ENCODE data around the gene NCMAP.

Gene NCMAP

DNA sequence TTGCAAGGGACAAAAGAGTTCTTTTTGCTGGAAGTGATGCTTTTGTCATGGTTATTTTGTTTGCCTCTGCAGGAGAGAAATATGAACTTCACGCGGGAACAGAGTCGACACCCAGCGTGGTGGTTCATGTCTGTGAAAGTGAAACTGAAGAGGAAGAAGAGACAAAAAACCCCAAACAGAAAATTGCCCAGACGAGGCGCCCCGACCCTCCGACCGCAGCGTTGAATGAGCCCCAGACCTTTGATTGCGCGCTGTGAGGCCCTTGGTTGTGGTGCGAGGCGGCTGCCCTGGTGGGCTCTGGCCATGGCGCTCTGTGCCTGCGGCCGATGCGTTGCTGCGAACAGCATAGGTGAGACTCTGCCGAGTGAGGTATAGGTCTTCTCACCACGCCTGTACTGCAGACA is 20.9 kb upstream of the NCMAP start:
- Histone ChIP-seq H3K9ac (ENCODE audit: low read length) (peak overlapping the region; percentile 67), H3K79me2 (ENCODE audit: insufficient read depth, low read length) (no peaks in the 10 kb centered on the region), H4K20me1 (ENCODE audit: insufficient read depth, low read length) (no peaks in the 10 kb centered on the region), H3K27me3 (ENCODE audit: insufficient read depth, low read length) (no peaks in the 10 kb centered on the region), H3F3A (ENCODE audit: insufficient read depth, low read length) (0 out of 2 replicates have a peak, but pooled peaks cover 5% of the 10 kb centered on the region), H3K27ac (ENCODE audit: low read depth, low read length, poor library complexity, severe bottlenecking) (peak overlapping the region; percentile 88), H2AFZ (ENCODE audit: low read length) (peak overlapping the region; percentile 97), H3K4me2 (ENCODE audit: low read length) (peak overlapping the region; percentile 85), H3K9me2 (ENCODE audit: low read depth, low read length) (no peaks in the 10 kb centered on the region), H3K4me1 (ENCODE audit: insufficient read depth, low read length, severe bottlenecking) (peaks cover 40% of the 10 kb centered on the region), H3K4me3 (ENCODE audit: low read depth, low read length, poor library complexity, severe bottlenecking) (peak overlapping the region; percentile 59), H3K9me3 (ENCODE audit: low read length) (no peaks in the 10 kb centered on the region), H3K36me3 (ENCODE audit: insufficient read depth, low read length) (no peaks in the 10 kb centered on the region)
- no peak for TF ChIP-seq EZH2 (IDR thresholded peaks at IDR 0.05; ENCODE audit: borderline replicate concordance, low read length)
- TF ChIP-seq, protein P1, sequence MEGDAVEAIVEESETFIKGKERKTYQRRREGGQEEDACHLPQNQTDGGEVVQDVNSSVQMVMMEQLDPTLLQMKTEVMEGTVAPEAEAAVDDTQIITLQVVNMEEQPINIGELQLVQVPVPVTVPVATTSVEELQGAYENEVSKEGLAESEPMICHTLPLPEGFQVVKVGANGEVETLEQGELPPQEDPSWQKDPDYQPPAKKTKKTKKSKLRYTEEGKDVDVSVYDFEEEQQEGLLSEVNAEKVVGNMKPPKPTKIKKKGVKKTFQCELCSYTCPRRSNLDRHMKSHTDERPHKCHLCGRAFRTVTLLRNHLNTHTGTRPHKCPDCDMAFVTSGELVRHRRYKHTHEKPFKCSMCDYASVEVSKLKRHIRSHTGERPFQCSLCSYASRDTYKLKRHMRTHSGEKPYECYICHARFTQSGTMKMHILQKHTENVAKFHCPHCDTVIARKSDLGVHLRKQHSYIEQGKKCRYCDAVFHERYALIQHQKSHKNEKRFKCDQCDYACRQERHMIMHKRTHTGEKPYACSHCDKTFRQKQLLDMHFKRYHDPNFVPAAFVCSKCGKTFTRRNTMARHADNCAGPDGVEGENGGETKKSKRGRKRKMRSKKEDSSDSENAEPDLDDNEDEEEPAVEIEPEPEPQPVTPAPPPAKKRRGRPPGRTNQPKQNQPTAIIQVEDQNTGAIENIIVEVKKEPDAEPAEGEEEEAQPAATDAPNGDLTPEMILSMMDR (IDR thresholded peaks at IDR 0.05; ENCODE audit: low read length): no peak

DNA sequence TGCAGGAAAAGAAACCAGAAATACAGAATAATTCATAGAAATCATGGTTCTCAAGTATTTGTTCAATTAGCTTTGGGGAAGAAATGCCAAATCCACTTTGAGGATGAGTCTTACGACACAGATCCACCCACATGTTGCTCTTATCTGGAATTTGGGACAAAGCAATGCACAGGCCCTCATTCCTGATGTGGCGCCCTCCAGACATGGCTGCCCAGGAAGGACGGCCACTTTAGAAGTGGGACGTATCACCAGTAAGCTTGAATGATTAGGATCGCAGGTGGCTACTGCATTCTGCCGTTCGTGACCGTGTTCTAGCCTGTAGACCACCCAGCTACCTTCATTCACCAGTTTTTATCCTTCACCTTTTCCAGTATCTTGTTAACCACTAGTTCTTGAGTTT is 20.1 kb upstream of the NCMAP start:
- Histone ChIP-seq H3K9ac (ENCODE audit: low read length) (peak overlapping the region; percentile 67), H3K4me2 (ENCODE audit: low read length) (peak overlapping the region; percentile 85), H3K36me3 (ENCODE audit: insufficient read depth, low read length) (no peaks in the 10 kb centered on the region), H3K4me3 (ENCODE audit: low read depth, low read length, poor library complexity, severe bottlenecking) (peak overlapping the region; percentile 59), H2AFZ (ENCODE audit: low read length) (no peak overlapping the region), H3K9me3 (ENCODE audit: low read length) (no peaks in the 10 kb centered on the region), H3K4me1 (ENCODE audit: insufficient read depth, low read length, severe bottlenecking) (peaks cover 40% of the 10 kb centered on the region), H3K27me3 (ENCODE audit: insufficient read depth, low read length) (no peaks in the 10 kb centered on the region), H3F3A (ENCODE audit: insufficient read depth, low read length) (0 out of 2 replicates have a peak, but pooled peaks cover 5% of the 10 kb centered on the region), H4K20me1 (ENCODE audit: insufficient read depth, low read length) (no peaks in the 10 kb centered on the region), H3K79me2 (ENCODE audit: insufficient read depth, low read length) (no peaks in the 10 kb centered on the region), H3K9me2 (ENCODE audit: low read depth, low read length) (no peaks in the 10 kb centered on the region), H3K27ac (ENCODE audit: low read depth, low read length, poor library complexity, severe bottlenecking) (peak overlapping the region; percentile 88)
- TF ChIP-seq, protein P1 (IDR thresholded peaks at IDR 0.05; ENCODE audit: low read length): no peak
- no peak for TF ChIP-seq EZH2 (IDR thresholded peaks at IDR 0.05; ENCODE audit: borderline replicate concordance, low read length)

DNA sequence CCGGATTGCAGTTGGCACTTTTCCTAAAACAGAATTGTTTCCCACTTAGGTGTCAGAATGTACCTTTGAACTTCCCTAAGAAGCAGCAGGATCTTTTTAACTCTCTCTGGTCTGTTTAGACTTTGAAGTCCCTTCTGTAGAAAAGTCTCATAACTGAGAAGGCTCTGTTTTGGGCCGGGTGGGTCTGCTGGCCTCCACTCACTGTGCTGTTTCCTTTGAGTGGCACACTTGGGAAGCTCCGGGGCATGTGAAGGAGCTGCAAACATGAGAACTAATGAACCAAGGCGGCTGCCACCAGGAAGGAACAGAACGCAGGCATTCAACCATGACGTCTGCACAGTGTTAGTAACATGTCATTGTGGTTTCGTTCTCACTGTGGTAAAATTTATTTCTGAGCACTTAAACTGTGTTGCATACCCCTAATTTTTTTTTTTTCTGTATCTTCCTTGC is 19.5 kb upstream of the NCMAP start:
- Histone ChIP-seq H3K36me3 (ENCODE audit: insufficient read depth, low read length) (no peaks in the 10 kb centered on the region), H2AFZ (ENCODE audit: low read length) (no peak overlapping the region), H3K4me1 (ENCODE audit: insufficient read depth, low read length, severe bottlenecking) (peaks cover 40% of the 10 kb centered on the region), H3K79me2 (ENCODE audit: insufficient read depth, low read length) (no peaks in the 10 kb centered on the region), H3K9me3 (ENCODE audit: low read length) (no peaks in the 10 kb centered on the region), H3K27me3 (ENCODE audit: insufficient read depth, low read length) (no peaks in the 10 kb centered on the region), H3K9me2 (ENCODE audit: low read depth, low read length) (no peaks in the 10 kb centered on the region), H3K4me2 (ENCODE audit: low read length) (peak overlapping the region; percentile 85), H3K9ac (ENCODE audit: low read length) (peak overlapping the region; percentile 67; the same call in 1 of the 2 replicates), H4K20me1 (ENCODE audit: insufficient read depth, low read length) (no peaks in the 10 kb centered on the region), H3F3A (ENCODE audit: insufficient read depth, low read length) (0 out of 2 replicates have a peak, but pooled peaks cover 3% of the 10 kb centered on the region), H3K4me3 (ENCODE audit: low read depth, low read length, poor library complexity, severe bottlenecking) (peak overlapping the region; percentile 59), H3K27ac (ENCODE audit: low read depth, low read length, poor library complexity, severe bottlenecking) (peak overlapping the region; percentile 88)
- TF ChIP-seq, protein P1 (IDR thresholded peaks at IDR 0.05; ENCODE audit: low read length): no peak
- no peak for TF ChIP-seq EZH2 (IDR thresholded peaks at IDR 0.05; ENCODE audit: borderline replicate concordance, low read length)
